GM18873 (cell line): Measurements from ENCODE around the gene CTNND2.
"Not testable (repeated sequence)": the region's sequence is repeated elsewhere in the genome, so short reads cannot be mapped to it uniquely, and the experiment has no call there.

Experiments
- ATAC-seq: cut with Tn5 transposase; IDR thresholded peaks from one replicate; pipeline ENCODE4 v1.9.1; 2021; ENCODE audit warnings: mild to moderate bottlenecking, moderate library complexity, moderate number of reproducible peaks; ENCODE audit not compliant: unreplicated experiment, low FRiP score

CTNND2 gene

DNA sequence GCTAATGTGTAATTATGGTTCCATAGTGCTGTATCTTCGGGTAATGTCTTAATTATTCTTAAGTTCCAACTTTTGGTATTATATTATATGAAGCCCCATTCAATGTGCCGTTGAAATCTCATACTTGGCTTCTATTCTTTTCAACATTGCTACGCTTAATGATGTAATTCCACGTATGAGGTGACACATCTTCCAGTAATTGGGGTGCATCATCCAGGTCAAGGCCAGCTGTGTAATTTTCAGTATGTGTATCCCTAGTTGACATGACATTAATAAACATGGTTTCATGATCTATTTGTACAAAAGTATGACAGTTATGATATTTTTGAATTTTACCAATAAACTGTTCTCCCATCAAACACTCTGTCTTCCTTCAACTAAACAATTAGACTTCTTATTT, 546.3 kb downstream of the CTNND2 start:
- ATAC-seq, result no peak

DNA sequence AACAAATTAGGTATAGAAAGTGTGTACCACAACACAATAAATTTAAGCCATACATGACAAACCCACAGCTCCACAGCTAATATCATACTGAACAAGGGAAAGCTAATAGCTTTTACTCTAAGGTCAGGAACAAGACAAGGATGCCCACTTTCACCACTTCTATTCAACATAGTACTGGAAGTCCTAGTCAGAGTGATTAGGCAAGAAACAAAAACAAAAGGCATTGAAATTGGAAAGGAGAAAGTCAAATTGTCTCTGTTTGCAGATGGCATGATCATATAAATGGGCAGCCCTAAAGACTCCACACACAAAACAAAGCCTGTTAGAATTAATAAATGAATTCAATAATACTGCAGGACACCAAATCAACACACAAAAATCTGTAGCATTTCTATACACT, 548.8 kb downstream of the CTNND2 start:
- no peak for ATAC-seq

DNA sequence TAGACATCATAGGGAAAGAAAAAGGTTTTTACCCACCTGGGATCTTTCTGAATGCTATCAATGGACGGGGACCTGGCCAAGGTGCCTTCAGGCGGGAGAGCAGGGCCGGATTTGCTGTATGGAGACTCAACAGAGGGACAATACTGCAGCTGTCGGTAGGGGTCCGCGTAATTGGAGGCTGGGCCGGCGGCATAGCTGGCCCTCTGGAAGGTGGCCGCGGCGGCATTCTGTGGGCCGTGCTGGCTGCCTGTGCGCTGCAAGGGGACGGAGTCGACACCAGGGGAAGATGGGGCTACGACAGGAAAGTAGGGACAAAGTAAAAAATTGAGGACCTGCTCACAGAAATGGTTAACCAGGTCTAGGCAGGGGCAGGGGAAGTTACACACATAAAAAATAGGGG, 557.9 kb downstream of the CTNND2 start:
- no peak for ATAC-seq

DNA sequence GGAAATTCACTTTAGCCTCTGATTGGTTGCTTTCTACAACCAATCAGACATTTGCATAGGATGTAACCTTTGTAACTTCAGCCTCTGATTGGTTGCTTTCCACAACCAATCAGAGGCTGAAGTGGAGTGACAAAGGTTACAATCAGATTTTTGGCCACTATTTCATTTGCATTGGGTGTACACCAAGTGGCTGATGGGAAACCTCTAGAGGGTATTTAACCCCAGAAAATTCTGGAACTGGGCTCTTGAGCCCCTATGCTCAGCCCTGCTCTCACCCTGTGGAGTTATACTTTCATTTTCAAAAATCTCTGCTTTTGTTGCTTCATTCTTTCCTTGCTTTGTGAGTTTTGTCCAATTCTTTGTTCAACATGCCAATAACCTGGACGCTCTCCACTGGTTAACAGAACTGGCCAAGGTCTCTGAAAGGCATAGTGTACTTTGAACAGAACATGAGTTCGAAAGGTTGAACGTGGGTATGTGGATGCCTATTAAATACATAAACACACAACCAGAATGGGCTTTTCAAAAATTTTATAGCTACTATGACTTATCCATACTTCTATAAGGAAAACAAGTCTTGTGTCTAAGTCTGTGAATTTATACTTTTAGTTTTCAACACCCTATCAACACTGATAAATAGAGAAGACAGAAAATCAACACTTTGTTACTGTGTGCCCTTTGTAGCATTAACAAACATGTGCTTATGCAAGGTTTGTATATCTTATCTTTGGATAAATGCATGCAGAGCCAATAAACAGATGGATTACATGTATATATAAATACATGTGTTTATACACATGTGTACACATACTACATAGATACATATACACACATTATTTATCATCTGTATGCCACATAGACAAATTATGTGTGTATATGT, 568.1 kb downstream of the CTNND2 start:
- ATAC-seq, result no peak

DNA sequence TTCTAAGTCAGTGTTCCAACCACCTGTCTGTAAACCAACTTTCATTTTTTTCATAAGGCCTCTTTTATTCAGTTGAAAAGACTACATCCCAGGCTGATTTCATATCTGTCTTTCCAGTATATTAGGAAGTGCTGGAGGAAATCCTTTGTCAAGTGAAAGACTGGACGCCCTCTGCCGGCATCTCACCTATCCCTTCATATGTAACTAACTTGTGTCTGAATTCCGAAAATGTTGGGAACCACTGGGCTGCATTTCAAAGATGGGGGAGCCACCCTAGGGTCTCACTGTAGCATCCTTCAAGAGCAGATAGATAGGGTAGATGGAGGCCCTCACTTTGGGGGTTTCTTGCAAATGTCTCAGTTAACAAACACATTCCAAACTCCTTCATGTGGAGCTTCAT, 569.8 kb downstream of the CTNND2 start:
- no peak for ATAC-seq

GRCh38 chr5:11329679-11330078, 574.6 kb downstream of the CTNND2 start:
- no peak for ATAC-seq

DNA sequence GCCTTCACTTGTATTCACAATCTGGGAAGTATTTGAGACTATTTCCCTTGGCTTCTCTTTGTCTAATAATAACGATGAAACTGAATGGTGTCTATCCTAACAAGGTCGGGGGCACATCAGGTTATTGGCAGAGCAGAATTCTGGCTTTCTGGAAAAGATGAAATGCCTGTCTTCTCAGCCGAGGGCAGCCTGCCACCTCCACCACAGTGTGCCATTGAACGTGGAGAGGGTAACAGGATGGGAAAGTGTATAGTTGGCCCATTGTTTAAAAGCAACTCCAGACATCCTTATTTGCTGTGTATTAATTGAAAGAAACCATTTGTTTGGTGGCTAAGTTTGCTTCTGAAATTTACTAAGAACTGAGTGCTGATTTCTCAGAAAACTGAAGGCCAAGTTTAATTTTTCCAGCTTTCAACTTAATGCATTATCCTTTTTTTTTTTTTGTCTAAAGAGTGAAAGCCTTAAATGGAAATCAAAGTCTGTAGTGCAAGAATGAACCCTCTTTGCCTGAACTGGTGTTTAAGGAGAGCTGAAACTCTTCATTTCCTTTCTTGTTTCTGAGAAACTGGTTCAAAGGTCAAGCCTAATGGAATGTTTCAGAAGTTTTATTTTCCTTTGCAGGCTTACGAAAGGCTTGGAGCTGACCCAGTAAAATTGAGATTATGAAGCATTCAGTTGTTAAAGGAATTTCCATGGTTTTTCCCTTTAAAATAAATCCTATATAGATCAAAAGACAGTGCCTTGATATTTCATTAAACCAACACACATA, 579.5 kb downstream of the CTNND2 start:
- no peak for ATAC-seq

DNA sequence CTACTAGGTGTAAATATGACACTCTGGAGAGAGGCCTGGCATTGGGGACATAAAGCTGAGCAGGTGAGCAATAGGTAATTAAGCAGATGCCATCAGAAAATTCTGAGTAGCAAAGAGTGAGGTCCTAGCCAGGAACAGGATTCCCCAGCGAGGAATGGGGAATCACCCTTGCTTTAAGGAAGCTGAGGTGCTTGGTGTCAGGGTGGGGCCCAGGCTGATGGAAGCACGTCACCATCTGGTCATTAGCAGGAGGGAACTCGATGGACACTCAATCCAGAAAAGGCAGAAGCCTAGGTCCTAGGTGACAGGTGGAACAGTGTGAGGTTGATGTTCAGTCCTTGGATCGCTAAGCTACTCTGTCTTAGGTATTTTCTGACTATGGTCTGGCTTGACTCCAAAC, 580.5 kb downstream of the CTNND2 start:
- no peak for ATAC-seq

- ATAC-seq, result no peak
Observed at GRCh38 chr5:11322133-11322532, 582.1 kb downstream of the CTNND2 start.

DNA sequence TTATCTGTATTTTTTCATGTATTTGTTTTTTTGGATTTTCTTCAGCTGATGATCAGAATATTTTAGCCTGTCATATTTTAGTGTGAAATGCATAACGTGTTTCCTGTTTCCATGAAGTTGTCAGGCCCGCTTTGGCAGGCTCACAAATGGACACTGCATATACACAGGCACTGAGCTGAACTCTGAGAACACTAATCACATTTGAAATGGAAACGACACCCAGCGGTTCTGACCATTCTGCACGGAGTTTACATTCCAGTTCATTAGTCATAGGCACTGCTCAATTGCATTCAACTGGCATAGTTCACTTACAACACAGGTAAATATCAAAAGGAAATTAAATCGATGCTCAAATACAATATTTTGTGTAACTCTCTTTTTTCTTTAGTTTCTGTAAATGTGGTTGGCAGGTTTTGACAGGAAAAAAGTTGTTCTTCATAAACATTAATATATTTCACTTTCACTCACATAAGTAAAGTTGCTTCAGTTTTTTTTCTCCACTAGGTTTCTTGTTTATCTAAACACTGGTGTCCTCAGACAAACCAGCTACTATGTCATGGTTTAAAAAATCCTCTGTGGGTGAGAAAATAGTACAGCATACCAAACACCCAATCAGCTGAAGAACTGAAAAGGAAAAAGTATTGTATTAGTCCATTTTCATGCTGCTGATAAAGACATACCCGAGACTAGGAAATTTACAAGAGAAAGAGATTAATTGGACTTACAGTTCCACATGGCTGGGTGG, 584.2 kb downstream of the CTNND2 start:
- no peak for ATAC-seq

- ATAC-seq, result not testable (repeated sequence)
Observed at GRCh38 chr5:11313694-11314093, 590.6 kb downstream of the CTNND2 start.

DNA sequence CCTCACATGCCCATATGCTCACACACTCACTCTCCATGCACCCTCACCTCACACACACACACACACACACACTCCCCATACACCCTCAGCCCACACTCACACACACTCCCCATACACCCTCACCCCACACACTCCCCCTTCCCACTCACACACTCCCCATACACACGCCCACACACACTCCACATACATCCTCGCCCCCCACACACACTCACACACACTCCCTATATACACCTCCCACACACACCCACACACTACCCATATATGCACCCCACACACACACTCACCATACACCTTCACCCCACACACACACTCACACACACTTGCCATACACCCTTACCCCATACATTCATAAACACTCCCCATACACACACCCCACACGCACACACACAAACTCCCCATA, 592.5 kb downstream of the CTNND2 start:
- ATAC-seq, result no peak

GRCh38 chr5:11311272-11311671, 593.0 kb downstream of the CTNND2 start:
- no peak for ATAC-seq

GRCh38 chr5:11310158-11310557, 594.1 kb downstream of the CTNND2 start:
- ATAC-seq, result no peak

- ATAC-seq, result no peak
Observed at GRCh38 chr5:11306365-11306764, 597.9 kb downstream of the CTNND2 start.

DNA sequence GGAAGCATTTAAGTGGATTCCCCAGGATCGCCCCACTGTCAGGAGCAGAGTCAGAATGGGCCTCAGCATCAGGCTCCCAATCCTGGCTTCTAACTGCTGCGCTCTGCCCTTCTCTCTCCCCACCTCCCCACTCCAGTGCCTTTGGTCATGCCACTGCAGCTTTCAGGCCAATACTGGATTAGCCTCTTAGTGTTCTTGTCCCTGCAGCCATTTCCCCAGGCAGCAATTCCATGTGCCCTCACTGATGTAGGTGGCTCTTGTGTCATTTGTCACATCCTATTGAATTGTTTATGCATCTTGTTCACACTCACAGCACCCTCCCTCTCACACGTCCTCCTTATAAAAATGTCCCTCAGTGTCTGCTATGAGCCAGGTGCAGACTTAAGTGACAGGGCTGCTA, 599.0 kb downstream of the CTNND2 start:
- no peak for ATAC-seq

DNA sequence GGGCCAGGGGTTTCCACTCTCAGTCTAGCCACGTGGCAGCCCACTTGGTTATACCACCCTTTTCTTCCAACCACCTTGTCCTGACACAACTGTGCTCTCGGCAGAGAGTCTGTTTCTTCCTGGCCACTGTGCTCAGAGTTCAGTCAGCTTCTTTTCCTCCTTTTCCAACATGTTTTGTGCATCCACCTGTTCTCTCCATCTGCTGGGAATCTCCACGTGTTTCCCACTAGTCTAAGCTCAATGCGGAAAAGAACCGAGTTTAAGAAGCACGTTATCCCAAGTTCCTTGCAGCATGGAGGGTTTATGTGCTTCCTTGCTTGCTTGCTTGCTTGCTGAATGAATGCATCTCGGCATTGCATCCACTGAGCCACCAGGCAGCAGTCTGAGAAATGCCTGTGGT, 599.6 kb downstream of the CTNND2 start:
- no peak for ATAC-seq

GRCh38 chr5:11302663-11303062, 601.6 kb downstream of the CTNND2 start:
- ATAC-seq, result no peak

DNA sequence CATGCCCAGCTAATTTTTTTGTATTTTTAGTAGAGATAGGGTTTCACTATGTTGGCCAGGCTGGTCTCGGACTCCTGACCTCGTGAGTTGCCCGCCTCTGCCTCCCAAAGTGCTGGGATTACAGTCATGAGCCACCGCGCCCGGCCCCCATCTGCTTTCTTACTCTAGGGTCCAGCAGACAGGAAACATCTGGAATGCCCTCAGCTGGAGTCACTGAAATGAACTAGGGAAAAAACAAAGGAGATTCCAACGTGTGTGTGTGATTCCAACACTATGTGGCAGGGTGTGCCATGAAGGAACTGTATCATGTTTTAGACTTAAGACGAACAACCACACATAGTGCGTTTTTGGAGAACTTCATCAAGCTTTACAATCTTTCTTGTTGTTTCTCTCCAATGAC, 603.1 kb downstream of the CTNND2 start:
- no peak for ATAC-seq

DNA sequence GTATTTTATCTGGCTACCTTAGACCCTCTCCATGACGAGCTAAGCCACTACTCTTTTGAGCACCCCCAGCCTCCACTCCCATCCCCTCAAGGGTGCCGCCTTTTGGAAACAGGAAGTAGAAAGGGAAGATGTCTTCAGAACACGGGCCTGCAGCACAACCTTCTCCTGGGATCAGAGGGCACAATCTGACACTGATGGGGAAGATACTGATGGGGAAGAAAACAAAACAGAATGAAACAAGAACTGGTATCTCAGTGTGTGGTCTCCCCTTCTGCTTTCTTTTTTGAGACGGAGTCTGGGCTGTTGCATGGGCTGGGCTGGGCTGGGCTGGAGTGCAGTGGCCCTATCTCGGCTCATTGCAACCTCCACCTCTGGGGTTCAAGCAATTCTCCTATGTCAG, 603.5 kb downstream of the CTNND2 start:
- ATAC-seq, result no peak

DNA sequence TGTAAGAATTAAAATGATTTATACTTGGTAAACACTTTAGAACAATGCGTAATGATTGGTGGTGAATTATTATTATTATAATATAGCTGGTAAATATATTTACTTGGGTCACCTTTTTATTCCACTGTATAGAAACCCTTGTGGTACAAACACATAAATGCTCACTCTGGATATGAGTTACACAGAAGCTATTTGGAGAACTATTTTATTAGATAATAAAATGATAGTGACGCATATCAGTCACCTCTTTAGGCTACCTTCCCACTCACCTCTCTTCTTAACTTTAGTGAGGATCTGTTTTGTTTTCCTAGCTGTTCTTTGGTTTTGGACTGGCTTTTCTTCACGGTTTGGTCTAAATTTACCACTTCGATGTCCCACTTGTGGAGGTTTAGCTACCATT, 605.4 kb downstream of the CTNND2 start:
- no peak for ATAC-seq
